GM12892 (cell line): ENCODE data around the gene RELN.

Source experiments
- DNase-seq: peaks from one replicate; pipeline ENCODE4 v3.0.0; 2011; ENCODE audit not compliant: insufficient read length
- FAIRE-seq: peaks from 2 replicates; lab custom pipeline; 2011; peaks lifted over from hg19 to GRCh38; lab: Jason Lieb, UNC
- POLR2A ChIP-seq: IDR thresholded peaks from 2 replicates; pipeline ENCODE4 v1.6.1; 2011; ENCODE audit warnings: low read depth, low read length, control low read depth
- POLR2AphosphoS5 ChIP-seq: IDR thresholded peaks from 2 replicates; pipeline ENCODE4 v1.6.1; 2011; ENCODE audit warnings: low read depth, low read length, control low read depth
- TAF1 ChIP-seq: IDR thresholded peaks from 2 replicates; pipeline ENCODE4 v1.6.1; 2011; ENCODE audit warnings: low read depth, mild to moderate bottlenecking, control low read depth, low read length, borderline replicate concordance

The RELN gene

DNA sequence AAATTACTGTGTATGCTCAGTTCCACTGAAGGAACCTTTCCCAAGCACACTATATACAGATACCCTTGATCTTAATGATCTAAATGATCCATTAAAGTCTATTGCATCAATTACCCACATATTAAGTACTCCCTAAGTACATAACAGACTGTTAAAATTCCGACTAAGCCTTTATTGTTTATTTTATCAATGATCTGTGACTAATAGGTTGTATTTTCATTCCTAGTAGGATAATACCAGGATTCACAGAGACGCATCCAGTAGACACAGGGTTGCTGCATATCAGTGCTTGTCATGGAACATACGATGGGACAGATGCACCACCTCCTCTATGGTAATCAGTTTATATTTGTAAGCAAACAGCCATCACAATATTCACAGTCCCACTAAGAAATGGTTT, 383.8 kb downstream of the RELN start:
- no peak for FAIRE-seq
- TF ChIP-seq POLR2A (no peak), TAF1 (no peak), POLR2AphosphoS5 (no peak)
- DNase-seq, result no peak

GRCh38 chr7:103598326-103598905, 391.0 kb downstream of the RELN start:
- DNase-seq (no peak), FAIRE-seq (no peak)
- TF ChIP-seq POLR2AphosphoS5 (no peak), TAF1 (no peak), POLR2A (no peak)

DNA sequence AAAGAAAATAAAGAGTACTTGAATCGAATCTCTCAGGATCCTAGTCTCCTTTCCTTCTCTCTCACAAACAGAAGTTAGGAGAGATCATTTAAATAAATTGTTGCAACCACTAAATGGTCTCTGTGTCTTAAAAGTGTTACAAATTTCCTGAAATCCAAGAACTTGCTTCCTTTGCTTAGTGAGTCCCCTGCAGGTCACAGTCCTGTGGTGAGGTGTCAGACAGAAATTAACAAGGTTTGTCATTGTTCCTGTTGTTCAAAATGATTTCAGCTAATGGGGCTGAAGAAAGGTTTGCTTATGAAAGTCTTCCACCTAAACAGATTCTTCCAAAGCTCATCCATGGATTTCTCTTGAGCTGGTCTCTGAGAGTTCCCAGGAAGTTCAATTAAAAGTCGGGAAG, 391.9 kb downstream of the RELN start:
- no peak for DNase-seq
- TF ChIP-seq POLR2AphosphoS5, result no peak
- TF ChIP-seq POLR2A, result no peak
- no peak for TF ChIP-seq TAF1
- FAIRE-seq, result no peak

- no peak for DNase-seq
- FAIRE-seq, result no peak
- TF ChIP-seq POLR2A, result no peak
- TF ChIP-seq TAF1, result no peak
- TF ChIP-seq POLR2AphosphoS5, result no peak
Observed at GRCh38 chr7:103594186-103594585, 395.3 kb downstream of the RELN start.

- TF ChIP-seq TAF1, result no peak
- TF ChIP-seq POLR2A, result no peak
- no peak for TF ChIP-seq POLR2AphosphoS5
- DNase-seq (no peak), FAIRE-seq (no peak)
Observed at GRCh38 chr7:103593691-103594090, 395.8 kb downstream of the RELN start.

- FAIRE-seq, result no peak
- DNase-seq, result no peak
- TF ChIP-seq TAF1, result no peak
- TF ChIP-seq POLR2AphosphoS5, result no peak
- no peak for TF ChIP-seq POLR2A
Observed at GRCh38 chr7:103592844-103593243, 396.6 kb downstream of the RELN start.

- TF ChIP-seq POLR2AphosphoS5, result no peak
- TF ChIP-seq POLR2A, result no peak
- no peak for TF ChIP-seq TAF1
- FAIRE-seq (no peak), DNase-seq (no peak)
Observed at GRCh38 chr7:103592187-103592586, 397.3 kb downstream of the RELN start.

DNA sequence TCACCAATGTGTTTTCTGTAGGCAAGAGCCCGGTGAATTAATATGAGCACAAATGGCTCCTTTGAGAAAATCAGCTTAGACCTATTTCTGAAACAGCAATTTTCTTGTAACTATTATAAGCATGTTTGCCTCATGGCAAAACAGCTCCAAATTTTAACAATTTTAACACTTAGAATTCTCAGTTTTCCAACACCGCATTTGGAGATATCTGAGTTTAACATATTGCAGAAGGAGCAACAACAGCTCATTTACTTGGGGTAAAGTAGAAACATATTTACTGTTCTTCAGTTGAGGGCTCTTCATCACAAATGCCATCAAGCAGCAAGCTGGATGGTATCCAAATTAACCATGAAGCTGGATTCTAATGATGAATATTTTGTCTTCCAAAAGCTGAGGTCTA, 409.4 kb downstream of the RELN start:
- TF ChIP-seq POLR2AphosphoS5, result no peak
- TF ChIP-seq POLR2A, result no peak
- TF ChIP-seq TAF1, result no peak
- no peak for DNase-seq
- FAIRE-seq, result no peak

DNA sequence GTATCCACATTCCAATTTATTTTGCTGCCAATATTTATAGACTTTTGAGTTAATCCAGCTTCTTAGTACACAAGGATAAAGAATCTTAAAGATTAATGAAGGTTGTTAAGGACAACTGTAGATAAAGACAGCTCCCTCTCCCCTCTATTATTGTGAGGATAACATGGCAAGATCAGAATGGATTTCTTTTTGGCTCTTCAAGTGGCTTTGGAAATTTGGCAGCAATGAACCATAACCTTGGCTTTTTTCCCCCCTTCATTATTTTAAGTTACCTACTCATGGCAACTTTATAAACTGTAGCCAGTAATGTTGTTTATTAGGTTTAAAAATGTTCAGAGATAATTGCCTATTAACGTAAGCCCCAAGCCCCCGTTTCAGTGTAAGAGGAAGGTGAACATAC, 412.4 kb downstream of the RELN start:
- TF ChIP-seq POLR2AphosphoS5 (no peak), TAF1 (no peak), POLR2A (no peak)
- DNase-seq (no peak), FAIRE-seq (no peak)

GRCh38 chr7:103576641-103577040, 412.8 kb downstream of the RELN start:
- DNase-seq, result no peak
- no peak for FAIRE-seq
- TF ChIP-seq POLR2AphosphoS5, result no peak

DNA sequence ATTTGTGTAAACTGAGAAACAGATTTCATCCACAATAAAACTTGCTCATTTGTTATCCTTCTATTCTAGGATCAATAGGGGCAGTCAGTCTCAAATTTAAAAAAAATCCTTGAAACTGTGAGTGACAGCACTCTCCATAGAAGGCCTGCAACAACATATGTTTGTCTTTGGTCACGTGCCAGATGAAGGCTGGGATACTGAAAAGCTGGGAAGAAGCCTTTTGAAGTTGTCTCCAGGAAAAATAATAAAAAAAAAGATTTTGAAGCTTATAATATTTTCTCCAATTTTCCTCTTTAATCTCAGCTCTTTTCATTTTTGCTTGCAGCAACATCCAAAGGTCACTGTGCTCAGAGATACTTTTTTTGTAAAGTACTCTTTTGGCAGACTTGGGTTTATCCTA, 414.9 kb downstream of the RELN start:
- no peak for TF ChIP-seq POLR2AphosphoS5
- no peak for TF ChIP-seq POLR2A
- no peak for TF ChIP-seq TAF1
- no peak for DNase-seq
- FAIRE-seq, result no peak

DNA sequence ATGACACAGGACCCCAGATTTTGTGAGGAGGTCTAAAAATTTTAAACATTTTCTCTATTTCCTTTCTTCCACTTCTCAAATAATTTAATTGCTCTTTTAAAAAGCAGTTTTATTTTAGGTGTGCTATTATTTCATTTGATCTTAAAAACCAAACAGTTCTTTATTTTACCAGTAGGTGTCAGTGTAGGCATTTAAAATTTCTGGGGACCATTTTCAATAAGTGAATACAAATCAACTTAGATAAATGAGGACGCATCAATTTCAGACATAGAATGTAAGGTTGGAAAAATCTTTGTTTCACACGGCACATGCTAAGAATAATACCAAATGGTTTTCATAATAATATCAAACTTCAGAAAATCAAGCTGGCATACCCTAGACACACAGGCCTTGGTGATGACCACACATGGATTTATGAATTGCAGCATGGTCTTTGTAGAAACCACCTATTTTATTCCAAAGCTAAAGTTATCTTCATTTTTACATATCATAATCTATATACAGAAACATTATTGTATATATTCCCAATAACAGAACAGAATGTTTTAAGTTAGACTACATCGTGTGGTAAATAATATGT, 415.9 kb downstream of the RELN start:
- DNase-seq (no peak), FAIRE-seq (no peak)
- no peak for TF ChIP-seq POLR2AphosphoS5
- no peak for TF ChIP-seq TAF1
- TF ChIP-seq POLR2A, result no peak
